ENCODE data around the gene KRTAP10-5. TPM values are rescaled to one million over a fixed set of nuclear protein-coding genes. Genes with fewer than 3 reads are reported as not detected.

KRTAP10-5 gene
- total RNA-seq, 1 donor from 2014 or later = not detected

DNA sequence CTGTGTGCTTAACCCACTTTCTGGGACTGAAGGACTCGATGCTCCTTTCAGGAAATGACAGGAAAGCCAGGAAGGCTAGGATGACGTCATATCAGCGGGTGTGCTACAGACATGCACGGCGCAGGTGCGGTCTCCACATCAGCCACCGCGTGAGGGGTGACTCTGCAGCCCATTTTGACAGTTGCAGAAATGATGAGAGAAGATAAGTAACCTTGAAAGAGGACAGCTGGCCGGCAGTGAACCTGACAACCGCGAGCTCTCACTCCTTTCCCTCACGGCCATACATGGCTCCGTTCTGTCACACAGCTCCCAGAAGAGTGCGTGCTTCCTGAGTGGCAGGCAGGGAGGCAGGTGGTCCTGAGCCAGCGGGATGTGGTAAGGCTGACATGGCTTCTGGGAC, 1.7 kb upstream of the KRTAP10-5 start:
- DNase-seq (ENCODE audit: low spot score in 2 of 2) = no peak
- no peaks in the 10 kb centered on the region for H3K4me1 ChIP-seq
- H3K4me3 ChIP-seq = no peak overlapping the region
- intact Hi-C loops (cut with DNase I) = no loop called here
- H3K27me3 ChIP-seq = no peaks in the 10 kb centered on the region
- TF ChIP-seq, protein P1, sequence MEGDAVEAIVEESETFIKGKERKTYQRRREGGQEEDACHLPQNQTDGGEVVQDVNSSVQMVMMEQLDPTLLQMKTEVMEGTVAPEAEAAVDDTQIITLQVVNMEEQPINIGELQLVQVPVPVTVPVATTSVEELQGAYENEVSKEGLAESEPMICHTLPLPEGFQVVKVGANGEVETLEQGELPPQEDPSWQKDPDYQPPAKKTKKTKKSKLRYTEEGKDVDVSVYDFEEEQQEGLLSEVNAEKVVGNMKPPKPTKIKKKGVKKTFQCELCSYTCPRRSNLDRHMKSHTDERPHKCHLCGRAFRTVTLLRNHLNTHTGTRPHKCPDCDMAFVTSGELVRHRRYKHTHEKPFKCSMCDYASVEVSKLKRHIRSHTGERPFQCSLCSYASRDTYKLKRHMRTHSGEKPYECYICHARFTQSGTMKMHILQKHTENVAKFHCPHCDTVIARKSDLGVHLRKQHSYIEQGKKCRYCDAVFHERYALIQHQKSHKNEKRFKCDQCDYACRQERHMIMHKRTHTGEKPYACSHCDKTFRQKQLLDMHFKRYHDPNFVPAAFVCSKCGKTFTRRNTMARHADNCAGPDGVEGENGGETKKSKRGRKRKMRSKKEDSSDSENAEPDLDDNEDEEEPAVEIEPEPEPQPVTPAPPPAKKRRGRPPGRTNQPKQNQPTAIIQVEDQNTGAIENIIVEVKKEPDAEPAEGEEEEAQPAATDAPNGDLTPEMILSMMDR (IDR thresholded peaks at IDR 0.05) = no peak
- H3K9me3 ChIP-seq = peaks cover 7 to 9% of the 10 kb centered on the region in 2 donors
- H3K27ac ChIP-seq = no peak overlapping the region
- H3K36me3 ChIP-seq = no peaks in the 10 kb centered on the region

DNA sequence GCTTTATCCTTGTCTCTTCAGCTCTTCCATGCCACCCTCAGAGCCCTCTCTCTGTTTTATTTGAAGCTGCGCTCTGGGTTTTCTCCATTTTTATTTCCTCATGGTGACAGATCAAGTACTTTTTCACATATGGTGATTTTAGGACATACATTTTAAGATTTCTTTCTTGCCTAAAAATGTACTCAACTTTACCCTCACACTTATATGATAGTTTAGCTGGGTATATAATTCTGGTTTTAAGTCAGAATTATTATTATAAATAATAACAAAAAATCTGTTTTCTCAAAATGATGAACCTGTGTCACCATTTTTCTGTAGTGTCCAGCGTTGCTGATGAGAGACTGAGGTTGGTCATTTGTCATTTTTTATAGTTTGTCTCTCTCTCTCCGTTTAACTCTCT, 754 bp upstream of the KRTAP10-5 start:
- H3K27ac ChIP-seq = no peak overlapping the region
- H3K4me1 ChIP-seq = no peaks in the 10 kb centered on the region
- DNase-seq (ENCODE audit: low spot score in 2 of 2) = no peak
- H3K27me3 ChIP-seq = no peaks in the 10 kb centered on the region
- H3K36me3 ChIP-seq = no peaks in the 10 kb centered on the region
- H3K9me3 ChIP-seq = peaks cover 7 to 14% of the 10 kb centered on the region in 2 donors
- TF ChIP-seq, protein P1 (IDR thresholded peaks at IDR 0.05) = no peak
- H3K4me3 ChIP-seq = no peak overlapping the region
- intact Hi-C loops (cut with DNase I) = no loop called here

DNA sequence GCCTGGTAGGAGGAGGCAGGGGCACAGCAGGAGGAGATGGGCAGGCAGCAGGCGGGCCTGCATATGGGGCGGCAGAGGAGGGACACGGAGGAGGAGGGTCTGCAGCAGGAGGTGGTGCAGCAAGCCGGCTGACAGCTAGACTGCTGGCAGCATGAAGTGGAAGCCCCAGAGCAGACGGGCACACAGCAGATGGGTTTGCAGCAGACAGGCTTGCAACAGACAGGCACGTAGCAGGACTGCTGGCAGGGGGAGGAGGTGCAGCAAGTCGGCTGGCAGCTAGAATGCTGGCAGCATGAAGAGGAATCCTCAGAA, 615 bp downstream of the KRTAP10-5 start:
- intact Hi-C loops (cut with DNase I) = no loop called here
- Histone ChIP-seq H3K27me3 (no peaks in the 10 kb centered on the region), H3K4me1 (no peaks in the 10 kb centered on the region), H3K27ac (no peak overlapping the region), H3K4me3 (no peak overlapping the region), H3K9me3 (peaks cover 7 to 14% of the 10 kb centered on the region in 2 donors), H3K36me3 (no peaks in the 10 kb centered on the region)
- no peak for DNase-seq (ENCODE audit: low spot score in 2 of 2)
- TF ChIP-seq, protein P1 (IDR thresholded peaks at IDR 0.05) = no peak

DNA sequence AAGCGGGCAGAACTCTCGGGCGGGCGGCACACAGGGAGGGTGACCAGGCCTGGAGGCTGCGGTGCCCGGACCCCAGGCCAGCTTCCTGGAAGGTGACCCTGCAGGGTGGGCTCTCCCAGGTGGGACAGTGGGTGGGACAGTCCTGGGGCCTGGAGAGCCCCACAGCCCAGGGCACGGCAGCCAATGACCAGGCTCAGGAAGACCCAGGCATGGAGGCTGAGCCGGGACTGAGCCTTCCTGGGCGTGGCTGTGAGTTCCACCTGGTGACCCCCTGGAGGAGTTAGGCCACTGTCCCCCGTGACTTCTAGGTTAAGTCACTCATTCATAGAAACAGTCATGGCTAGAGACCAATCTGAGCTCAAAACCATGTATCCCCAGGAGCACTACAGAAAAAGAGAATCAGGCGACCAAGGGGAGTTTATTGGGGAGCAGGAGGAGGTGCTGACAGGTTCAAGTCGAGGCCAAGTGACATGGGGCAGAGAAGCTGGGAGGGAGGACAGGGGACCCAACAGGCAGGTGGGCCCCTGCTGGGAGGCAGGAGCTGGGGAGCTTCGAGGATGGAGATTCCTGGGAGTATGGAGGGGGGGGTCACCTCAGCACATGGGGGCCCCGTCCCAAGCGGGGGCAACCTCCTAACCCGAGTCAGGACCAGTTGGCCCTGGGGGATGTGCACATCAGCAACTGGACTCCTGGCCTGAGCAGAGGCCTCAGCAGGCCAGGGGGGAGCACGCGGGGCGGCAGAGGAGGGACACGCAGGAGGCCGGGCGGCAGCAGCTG, 1.2 kb downstream of the KRTAP10-5 start:
- H3K9me3 ChIP-seq = peaks cover 7 to 14% of the 10 kb centered on the region in 2 donors
- intact Hi-C loops (cut with DNase I) = no loop called here
- DNase-seq (ENCODE audit: low spot score in 2 of 2) = no peak
- TF ChIP-seq, protein P1 (IDR thresholded peaks at IDR 0.05) = no peak
- H3K36me3 ChIP-seq = no peaks in the 10 kb centered on the region
- no peak overlapping the region for H3K27ac ChIP-seq
- H3K4me3 ChIP-seq = no peak overlapping the region
- no peaks in the 10 kb centered on the region for H3K27me3 ChIP-seq
- H3K4me1 ChIP-seq = no peaks in the 10 kb centered on the region

DNA sequence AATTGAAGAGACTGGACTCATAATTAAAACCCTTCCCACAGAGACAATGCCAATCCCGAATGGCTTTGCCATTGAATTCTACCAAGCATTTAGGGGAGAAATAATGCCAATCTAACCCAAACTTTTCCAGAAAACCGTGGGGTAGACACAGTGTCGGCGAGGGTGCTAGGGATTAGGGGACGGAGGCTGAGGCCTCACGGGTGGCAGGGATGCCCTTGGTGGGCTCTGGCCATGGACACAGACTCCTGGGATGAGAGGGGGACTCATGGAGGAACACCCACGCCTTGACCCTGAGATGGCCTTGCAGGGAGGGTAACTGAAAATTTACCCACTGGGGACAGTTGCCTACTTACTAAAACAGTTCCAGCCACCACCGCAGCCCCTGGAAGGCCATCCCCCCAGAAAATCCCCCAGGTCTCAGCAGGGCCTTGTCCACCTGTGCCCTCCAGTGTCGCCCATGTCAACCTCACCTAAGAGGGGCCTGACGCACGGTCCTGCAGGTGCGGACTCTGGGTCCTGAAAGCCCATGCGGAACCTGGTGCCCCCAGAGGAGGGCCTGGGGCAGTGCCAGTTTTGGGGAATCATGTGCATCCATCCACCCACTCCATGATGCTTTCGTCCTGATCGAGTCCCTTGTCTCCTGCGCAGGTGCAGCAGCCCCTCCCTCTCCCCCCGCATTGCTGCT, 1.9 kb downstream of the KRTAP10-5 start:
- no peak for DNase-seq (ENCODE audit: low spot score in 2 of 2)
- TF ChIP-seq, protein P1 (IDR thresholded peaks at IDR 0.05) = no peak
- H3K36me3 ChIP-seq = no peaks in the 10 kb centered on the region
- no peak overlapping the region for H3K27ac ChIP-seq
- no peaks in the 10 kb centered on the region for H3K4me1 ChIP-seq
- H3K9me3 ChIP-seq = peaks cover 7 to 14% of the 10 kb centered on the region in 2 donors
- H3K4me3 ChIP-seq = no peak overlapping the region
- H3K27me3 ChIP-seq = no peaks in the 10 kb centered on the region
- intact Hi-C loops (cut with DNase I) = no loop called here
